GM18868 (cell line): Measurements from ENCODE around the gene ZNF644.
"Not testable (repeated sequence)": the region's sequence is repeated elsewhere in the genome, so short reads cannot be mapped to it uniquely, and the experiment has no call there.

Experiments
- ATAC-seq: cut with Tn5 transposase; IDR thresholded peaks from one replicate; pipeline ENCODE4 v1.9.1; 2021; ENCODE audit warnings: mild to moderate bottlenecking, moderate library complexity; ENCODE audit not compliant: unreplicated experiment

Gene ZNF644

GRCh38 chr1:90928231-90928630 lies 93.6 kb downstream of the ZNF644 start:
- ATAC-seq, result not testable (repeated sequence)

- not testable (repeated sequence) for ATAC-seq
Observed at GRCh38 chr1:90927674-90928073, 94.2 kb downstream of the ZNF644 start.

GRCh38 chr1:90926971-90927370 lies 94.9 kb downstream of the ZNF644 start:
- no peak for ATAC-seq

GRCh38 chr1:90925928-90926869 lies 95.6 kb downstream of the ZNF644 start:
- no peak for ATAC-seq

- ATAC-seq, result no peak
Observed at GRCh38 chr1:90924982-90925381, 96.9 kb downstream of the ZNF644 start.

GRCh38 chr1:90922996-90923395 lies 98.8 kb downstream of the ZNF644 start:
- no peak for ATAC-seq

- no peak for ATAC-seq
Observed at GRCh38 chr1:90922202-90922601, 99.6 kb downstream of the ZNF644 start.

GRCh38 chr1:90919900-90920299 lies 101.9 kb downstream of the ZNF644 start:
- ATAC-seq, result peak; percentile 24

GRCh38 chr1:90919190-90919719 lies 102.6 kb downstream of the ZNF644 start:
- peak; percentile 59 for ATAC-seq

GRCh38 chr1:90911353-90911752 lies 110.5 kb downstream of the ZNF644 start:
- peak; percentile 61 for ATAC-seq

- ATAC-seq, result no peak
Observed at GRCh38 chr1:90902672-90903071, 119.2 kb downstream of the ZNF644 start.

- ATAC-seq, result no peak
Observed at GRCh38 chr1:90899263-90899662, 122.6 kb downstream of the ZNF644 start.

- not testable (repeated sequence) for ATAC-seq
Observed at GRCh38 chr1:90893679-90894078, 128.2 kb downstream of the ZNF644 start.

- not testable (repeated sequence) for ATAC-seq
Observed at GRCh38 chr1:90892884-90893283, 129.0 kb downstream of the ZNF644 start.

GRCh38 chr1:90892196-90892595 lies 129.6 kb downstream of the ZNF644 start:
- not testable (repeated sequence) for ATAC-seq

GRCh38 chr1:90891756-90892155 lies 130.1 kb downstream of the ZNF644 start:
- not testable (repeated sequence) for ATAC-seq

GRCh38 chr1:90882221-90882620 lies 139.6 kb downstream of the ZNF644 start:
- ATAC-seq, result no peak

- ATAC-seq, result no peak
Observed at GRCh38 chr1:90881034-90881433, 140.8 kb downstream of the ZNF644 start.

GRCh38 chr1:90879281-90879680 lies 142.6 kb downstream of the ZNF644 start:
- ATAC-seq, result no peak

- ATAC-seq, result no peak
Observed at GRCh38 chr1:90876101-90876500, 145.7 kb downstream of the ZNF644 start.
